GM10847 (cell line): Measurements from ENCODE around the gene RDH8.

ENCODE experiments used
- POLR2A ChIP-seq: IDR thresholded peaks from 2 replicates; pipeline ENCODE4 v1.6.1; 2011; ENCODE audit not compliant: insufficient read length; ENCODE audit errors: extremely low read depth

RDH8 gene

GRCh38 chr19:10018263-10018662, 5.0 kb downstream of the RDH8 start:
- TF ChIP-seq POLR2A, result no peak

GRCh38 chr19:10018786-10019185, 5.5 kb downstream of the RDH8 start:
- no peak for TF ChIP-seq POLR2A

GRCh38 chr19:10019246-10019645, 6.0 kb downstream of the RDH8 start:
- no peak for TF ChIP-seq POLR2A

GRCh38 chr19:10020851-10021250, 7.6 kb downstream of the RDH8 start:
- no peak for TF ChIP-seq POLR2A

- TF ChIP-seq POLR2A, result no peak
These were observed 8.2 kb downstream of the RDH8 start for GRCh38 chr19:10021446-10021845.

GRCh38 chr19:10021863-10022262, 8.6 kb downstream of the RDH8 start:
- TF ChIP-seq POLR2A, result no peak

- no peak for TF ChIP-seq POLR2A
These were observed 13.5 kb downstream of the RDH8 start for GRCh38 chr19:10026744-10027143.

GRCh38 chr19:10027158-10027997, 14.1 kb downstream of the RDH8 start:
- no peak for TF ChIP-seq POLR2A

GRCh38 chr19:10033614-10034013, 20.3 kb downstream of the RDH8 start:
- TF ChIP-seq POLR2A, result no peak

GRCh38 chr19:10036601-10037071, 23.4 kb downstream of the RDH8 start:
- no peak for TF ChIP-seq POLR2A

GRCh38 chr19:10037367-10037766, 24.1 kb downstream of the RDH8 start:
- TF ChIP-seq POLR2A, result no peak

- no peak for TF ChIP-seq POLR2A
These were observed 24.5 kb downstream of the RDH8 start for GRCh38 chr19:10037809-10038208.

- TF ChIP-seq POLR2A, result no peak
These were observed 30.1 kb downstream of the RDH8 start for GRCh38 chr19:10043286-10043927.

GRCh38 chr19:10044390-10044789, 31.1 kb downstream of the RDH8 start:
- no peak for TF ChIP-seq POLR2A

GRCh38 chr19:10045371-10045770, 32.1 kb downstream of the RDH8 start:
- TF ChIP-seq POLR2A, result no peak

GRCh38 chr19:10049626-10050025, 36.3 kb downstream of the RDH8 start:
- no peak for TF ChIP-seq POLR2A
